ENCODE data around the gene FAM72A.

FAM72A gene

GRCh38 chr1:206136241-206136640, 66.4 kb downstream of the FAM72A start:
- Histone ChIP-seq H3K36me3 (ENCODE audit: control insufficient read depth in 1 of 2, insufficient read depth in 2 of 2, low read depth in 1 of 2, low read length in 2 of 2) (no peaks in the 10 kb centered on the region), H3K4me2 (ENCODE audit: low read length, poor library complexity, severe bottlenecking) (no peak overlapping the region), H3K18ac (ENCODE audit: low read depth in 1 of 2, low read length in 2 of 2) (no peak overlapping the region), H3K79me1 (replicated peaks; ENCODE audit: low read length, poor library complexity, severe bottlenecking) (no peaks in the 10 kb centered on the region), H3K14ac (ENCODE audit: low read length in 2 of 2) (no peak overlapping the region), H2BK120ac (ENCODE audit: low read depth, low read length) (no peak overlapping the region), H3K4me3 (ENCODE audit: insufficient read depth in 1 of 2, low read depth in 1 of 2, low read length in 2 of 2) (no peak overlapping the region), H3K4ac (ENCODE audit: low read depth in 1 of 2, low read length in 2 of 2) (no peak overlapping the region), H3K27ac (ENCODE audit: low read length, poor library complexity, severe bottlenecking) (no peak overlapping the region), H3K27me3 (ENCODE audit: control insufficient read depth in 1 of 2, insufficient read depth in 1 of 2, low read length in 2 of 2) (peaks cover 38 to 53% of the 10 kb centered on the region in 2 experiments), H3K23ac (ENCODE audit: low read length in 2 of 2) (no peak overlapping the region), H4K91ac (ENCODE audit: low read length) (no peak overlapping the region), H2AK5ac (ENCODE audit: low read length, severe bottlenecking) (no peak overlapping the region), H3K4me1 (ENCODE audit: control insufficient read depth, insufficient read depth, low read depth, low read length) (no peaks in the 10 kb centered on the region), H3K9ac (ENCODE audit: low read length) (no peak overlapping the region), H4K8ac (ENCODE audit: low read length) (no peak overlapping the region), H2BK15ac (ENCODE audit: low read depth, poor library complexity, severe bottlenecking) (no peak overlapping the region), H2AFZ (ENCODE audit: low read depth, low read length) (no peak overlapping the region), H3K9me3 (ENCODE audit: control insufficient read depth, low read length) (peaks cover 5% of the 10 kb centered on the region), H2BK12ac (ENCODE audit: low read length in 2 of 2) (no peak overlapping the region), H2BK5ac (ENCODE audit: low read depth, low read length, poor library complexity, severe bottlenecking) (no peak overlapping the region)
- no peak for DNase-seq
- WGBS = no CpG with 5 or more reads among the region's 2 CpGs
